SK-N-MC (cell line): ENCODE data around the gene ARL3.

ENCODE experiments used
- EZH2 ChIP-seq: fragments of 200-600 bp; sonication (generic); IDR thresholded peaks from one replicate; pipeline ENCODE4 v1.6.1; 2017; ENCODE audit warnings: antibody characterized with exemption
- FOXP2 ChIP-seq: optimal IDR thresholded peaks from 2 replicates; pipeline ENCODE3; 2011; ENCODE audit warnings: mild to moderate bottlenecking, moderate library complexity; ENCODE audit not compliant: insufficient read depth; ENCODE audit errors: extremely low read length, control extremely low read depth

GRCh38 chr10:102732661-102733060 lies 18.5 kb upstream of the ARL3 start:
- TF ChIP-seq FOXP2 (no peak), EZH2 (no peak)
